ENCODE data around the gene FKBP5. TPM values are rescaled to one million over a fixed set of nuclear protein-coding genes. Genes with fewer than 3 reads are reported as not detected.
A peak's percentile ranks its signal among the peaks of the same experiment; 100 is the strongest.
"Not testable (repeated sequence)": the region's sequence is repeated elsewhere in the genome, so short reads cannot be mapped to it uniquely, and the experiment has no call there.

The FKBP5 gene
- total RNA-seq, 1 experiment from 2014 or later = 105 TPM

- no peak for DNase-seq (ENCODE audit: low read depth)
Observed at GRCh38 chr6:35724059-35724458, 35.3 kb upstream of the FKBP5 start.

GRCh38 chr6:35723587-35723986 lies 34.9 kb upstream of the FKBP5 start:
- no peak for DNase-seq (ENCODE audit: low read depth)

- DNase-seq (ENCODE audit: low read depth) = no peak
Observed at GRCh38 chr6:35722121-35722761, 33.5 kb upstream of the FKBP5 start.

- DNase-seq (ENCODE audit: low read depth) = no peak
Observed at GRCh38 chr6:35719830-35720733, 31.4 kb upstream of the FKBP5 start.

GRCh38 chr6:35719404-35719829 lies 30.7 kb upstream of the FKBP5 start:
- DNase-seq (ENCODE audit: low read depth) = no peak

- no peak for DNase-seq (ENCODE audit: low read depth)
Observed at GRCh38 chr6:35718911-35719381, 30.2 kb upstream of the FKBP5 start.

GRCh38 chr6:35718375-35718736 lies 29.6 kb upstream of the FKBP5 start:
- DNase-seq (ENCODE audit: low read depth) = no peak

GRCh38 chr6:35717449-35718374 lies 29.0 kb upstream of the FKBP5 start:
- no peak for DNase-seq (ENCODE audit: low read depth)

GRCh38 chr6:35716798-35717197 lies 28.1 kb upstream of the FKBP5 start:
- no peak for DNase-seq (ENCODE audit: low read depth)

GRCh38 chr6:35713006-35713767 lies 24.5 kb upstream of the FKBP5 start:
- no peak for DNase-seq (ENCODE audit: low read depth)

- no peak for DNase-seq (ENCODE audit: low read depth)
Observed at GRCh38 chr6:35711731-35712130, 23.0 kb upstream of the FKBP5 start.

GRCh38 chr6:35710241-35710847 lies 21.6 kb upstream of the FKBP5 start:
- no peak for DNase-seq (ENCODE audit: low read depth)

GRCh38 chr6:35708585-35708984 lies 19.9 kb upstream of the FKBP5 start:
- DNase-seq (ENCODE audit: low read depth) = no peak

GRCh38 chr6:35707714-35708407 lies 19.1 kb upstream of the FKBP5 start:
- DNase-seq (ENCODE audit: low read depth) = no peak

GRCh38 chr6:35706468-35706867 lies 17.8 kb upstream of the FKBP5 start:
- DNase-seq (ENCODE audit: low read depth) = no peak

- DNase-seq (ENCODE audit: low read depth) = peak; percentile 35
Observed at GRCh38 chr6:35703554-35703953, 14.8 kb upstream of the FKBP5 start.

GRCh38 chr6:35698858-35699257 lies 10.1 kb upstream of the FKBP5 start:
- DNase-seq (ENCODE audit: low read depth) = peak; percentile 19

- DNase-seq (ENCODE audit: low read depth) = not testable (repeated sequence)
Observed at GRCh38 chr6:35698430-35698829, 9.7 kb upstream of the FKBP5 start.

GRCh38 chr6:35694462-35694861 lies 5.7 kb upstream of the FKBP5 start:
- peak; percentile 66 for DNase-seq (ENCODE audit: low read depth)
